ENCODE results near the gene BRSK2.

BRSK2 gene

DNA sequence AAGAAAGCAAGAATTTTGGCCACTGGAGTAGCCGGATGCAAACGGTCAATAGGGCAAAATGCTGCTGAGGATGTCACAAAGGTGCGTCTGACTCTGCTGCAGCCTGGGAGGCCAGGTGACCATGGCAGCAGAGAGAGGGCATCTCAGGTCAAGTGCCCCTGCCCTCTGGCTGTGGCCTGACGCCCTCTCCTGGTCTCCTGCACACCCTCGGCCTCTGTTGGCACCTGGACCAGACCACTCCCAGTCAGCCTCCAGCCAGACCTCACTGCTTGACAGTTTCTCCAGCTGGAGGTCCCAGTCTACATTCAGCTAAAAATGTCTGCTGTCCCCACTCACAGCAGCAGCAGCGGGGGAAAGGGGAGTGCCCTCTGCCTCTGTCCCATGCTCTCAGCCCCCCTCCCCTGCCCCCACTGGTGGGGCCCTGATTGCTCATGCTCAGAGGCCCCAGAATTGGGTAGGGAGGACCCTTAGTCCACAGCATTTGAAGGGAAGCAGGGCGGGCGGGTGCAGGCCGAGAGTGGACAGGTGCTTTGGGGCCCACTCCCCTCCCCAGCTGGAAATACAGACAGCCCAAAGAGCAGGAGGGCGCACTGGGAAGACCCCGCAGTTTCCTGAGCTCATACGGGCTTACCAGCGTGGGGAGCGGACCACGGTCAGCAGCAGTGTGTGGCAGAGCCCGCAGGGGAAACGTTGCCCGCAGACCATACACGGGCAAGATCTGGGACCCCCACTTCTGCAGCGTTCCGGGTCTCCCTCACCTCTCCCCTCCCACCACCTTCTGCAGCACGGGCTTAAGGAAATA, 1.6 kb upstream of the BRSK2 start:
- no peak for DNase-seq (ENCODE audit: low read depth)
- no peak overlapping the region for H3K4me3 ChIP-seq (ENCODE audit: control insufficient read depth, low read depth, low read length)
- TF ChIP-seq CTCF (IDR thresholded peaks at IDR 0.05; ENCODE audit: control insufficient read depth, insufficient read depth, low read depth, low read length, missing control alignments), result no peak

- H3K4me3 ChIP-seq (ENCODE audit: control insufficient read depth, low read depth, low read length), result peak overlapping the region; percentile 67
- no peak for DNase-seq (ENCODE audit: low read depth)
- TF ChIP-seq CTCF (IDR thresholded peaks at IDR 0.05; ENCODE audit: control insufficient read depth, insufficient read depth, low read depth, low read length, missing control alignments), result no peak
Measured at GRCh38 chr11:1388763-1389102, 1.0 kb upstream of the BRSK2 start.

DNA sequence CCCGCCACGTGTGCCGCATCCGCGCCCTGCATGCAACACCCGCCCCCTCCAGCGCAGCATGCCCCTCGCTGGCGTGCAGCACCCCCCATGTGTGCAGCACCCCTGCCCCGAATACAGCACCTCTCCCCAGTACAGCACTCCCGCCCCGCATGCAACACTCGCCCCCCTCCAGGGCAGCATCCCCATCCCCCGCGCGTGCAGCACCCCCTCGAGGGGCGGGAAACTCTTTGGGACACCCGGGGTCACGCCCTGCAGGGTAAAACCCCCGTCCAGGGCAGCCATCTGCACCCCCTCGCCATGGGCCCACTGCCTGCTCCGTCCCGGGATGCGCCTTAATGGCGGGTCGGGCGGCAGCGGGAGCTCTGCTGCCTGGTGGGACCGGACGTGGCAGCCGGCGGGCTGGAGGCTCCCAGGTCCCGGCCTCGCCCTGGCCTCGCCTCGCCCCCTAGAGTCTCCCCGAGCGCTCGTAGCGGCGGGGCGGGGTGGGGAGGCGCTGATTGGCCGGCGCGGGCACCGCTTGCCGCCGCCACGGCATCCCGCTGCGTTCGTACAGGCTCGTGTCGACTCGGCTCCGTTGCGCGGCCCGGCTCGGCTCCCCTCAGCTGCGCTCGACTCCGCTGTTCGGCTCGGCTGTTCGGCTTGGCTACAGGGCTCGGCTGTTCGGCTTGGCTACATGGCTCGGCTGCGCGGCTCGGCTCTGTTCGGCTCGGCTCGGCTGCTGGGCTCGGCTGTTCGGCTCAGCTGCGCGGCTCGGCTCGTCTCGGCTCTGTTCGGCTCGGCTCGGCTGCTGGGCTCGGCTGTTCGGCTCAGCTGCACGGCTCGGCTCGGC, 417 bp upstream of the BRSK2 start:
- no peak for TF ChIP-seq CTCF (IDR thresholded peaks at IDR 0.05; ENCODE audit: control insufficient read depth, insufficient read depth, low read depth, low read length, missing control alignments)
- peak overlapping the region; percentile 67 for H3K4me3 ChIP-seq (ENCODE audit: control insufficient read depth, low read depth, low read length)
- DNase-seq (ENCODE audit: low read depth), result peak; percentile 66

- H3K4me3 ChIP-seq (ENCODE audit: control insufficient read depth, low read depth, low read length), result no peak overlapping the region
- TF ChIP-seq CTCF (IDR thresholded peaks at IDR 0.05; ENCODE audit: control insufficient read depth, insufficient read depth, low read depth, low read length, missing control alignments), result no peak
- DNase-seq (ENCODE audit: low read depth), result no peak
Measured at GRCh38 chr11:1390569-1391164, 933 bp downstream of the BRSK2 start.

DNA sequence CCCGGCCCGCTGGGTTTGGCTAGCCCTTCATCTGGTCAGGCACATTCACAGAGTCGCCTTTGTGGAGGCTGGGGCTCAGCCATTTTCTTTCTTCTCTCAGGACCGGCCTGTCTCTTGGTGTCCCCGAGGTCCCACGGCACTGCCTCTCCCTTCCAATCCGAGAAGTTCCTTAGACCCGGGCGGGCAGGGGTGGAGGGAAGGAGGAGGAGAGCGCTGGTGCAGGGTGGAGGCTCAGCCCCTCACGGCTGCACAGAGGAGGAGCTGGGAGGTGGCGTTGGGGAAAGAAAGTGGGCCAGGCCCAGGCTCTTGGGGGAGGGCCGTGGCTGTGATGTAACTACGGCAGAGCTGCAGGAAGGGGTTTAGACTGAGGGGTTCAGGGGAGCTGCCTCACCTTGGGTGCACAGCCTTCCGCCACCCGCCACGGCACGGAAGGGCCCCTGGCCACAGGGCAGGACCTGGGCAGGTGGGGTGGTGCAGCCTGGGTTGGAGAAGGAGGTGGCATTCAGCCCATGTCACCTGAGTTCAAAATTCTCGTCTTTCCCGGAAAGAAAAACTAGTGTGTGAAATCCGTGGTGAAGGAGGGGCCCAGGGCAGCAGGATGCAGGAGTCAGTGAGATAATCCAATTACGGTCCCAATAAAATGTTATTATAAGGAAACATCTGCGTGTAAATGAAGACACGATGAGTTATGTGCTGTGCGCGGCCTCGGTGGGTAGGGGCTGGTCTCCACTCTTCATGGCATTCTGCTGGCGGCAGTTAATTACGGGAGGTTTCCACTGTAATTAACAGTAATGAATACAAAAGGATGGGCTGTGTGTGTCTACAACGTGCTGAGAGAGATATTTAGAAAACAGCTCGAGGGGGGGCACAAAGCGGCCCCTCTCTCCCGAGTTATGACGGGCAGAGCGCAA, 1.7 kb downstream of the BRSK2 start:
- no peak overlapping the region for H3K4me3 ChIP-seq (ENCODE audit: control insufficient read depth, low read depth, low read length)
- DNase-seq (ENCODE audit: low read depth), result no peak
- TF ChIP-seq CTCF (IDR thresholded peaks at IDR 0.05; ENCODE audit: control insufficient read depth, insufficient read depth, low read depth, low read length, missing control alignments), result no peak

- H3K4me3 ChIP-seq (ENCODE audit: control insufficient read depth, low read depth, low read length), result no peak overlapping the region
- no peak for TF ChIP-seq CTCF (IDR thresholded peaks at IDR 0.05; ENCODE audit: control insufficient read depth, insufficient read depth, low read depth, low read length, missing control alignments)
- no peak for DNase-seq (ENCODE audit: low read depth)
Measured at GRCh38 chr11:1392111-1392510, 2.4 kb downstream of the BRSK2 start.
